Measurements from ENCODE around the gene ACOX3. TPM values are rescaled to one million over a fixed set of nuclear protein-coding genes. Genes with fewer than 3 reads are reported as not detected.

Gene ACOX3
- total RNA-seq, 4 donors from 2014 or later = 17.3 to 36.0 (median 24.5) TPM

GRCh38 chr4:8392591-8393190, 47.8 kb downstream of the ACOX3 start:
- no peak for TF ChIP-seq CTCF (IDR thresholded peaks at IDR 0.05)
- no peak for TF ChIP-seq POLR2A (IDR thresholded peaks at IDR 0.05)
- no peak for TF ChIP-seq EP300 (IDR thresholded peaks at IDR 0.05)
- Histone ChIP-seq H3K4me1 (peaks cover 0 to 39% (median 18%) of the 10 kb centered on the region in 4 donors), H3K4me3 (no peak overlapping the region), H3K27ac (peak overlapping the region in 3 of 4 donors; percentile 62 to 81 (median 72)), H3K27me3 (no peaks in the 10 kb centered on the region), H3K9me3 (no peaks in the 10 kb centered on the region), H3K36me3 (peaks cover 0 to 66% (median 8%) of the 10 kb centered on the region in 3 donors)
- 89 to 94% methylated on average over 15 of the region's 15 CpGs for WGBS, 2 donors
- no peak for DNase-seq (ENCODE audit: low spot score in 2 of 2)

GRCh38 chr4:8391972-8392371, 48.6 kb downstream of the ACOX3 start:
- Histone ChIP-seq H3K4me3 (no peak overlapping the region), H3K36me3 (peaks cover 0 to 66% (median 8%) of the 10 kb centered on the region in 3 donors), H3K9me3 (no peaks in the 10 kb centered on the region), H3K27me3 (no peaks in the 10 kb centered on the region), H3K4me1 (peaks cover 0 to 39% (median 18%) of the 10 kb centered on the region in 4 donors), H3K27ac (peak overlapping the region in 2 of 4 donors; percentile 72 to 81)
- WGBS, 2 donors = 63 to 67% methylated on average over 9 of the region's 9 CpGs
- DNase-seq (ENCODE audit: low spot score in 2 of 2) = peak in 1 of 2 donors; percentile 45
- TF ChIP-seq CTCF (IDR thresholded peaks at IDR 0.05) (no peak), EP300 (IDR thresholded peaks at IDR 0.05) (peak in 1 of 2 donors; percentile 45), POLR2A (IDR thresholded peaks at IDR 0.05) (no peak)

GRCh38 chr4:8391071-8391470, 49.5 kb downstream of the ACOX3 start:
- TF ChIP-seq EP300 (IDR thresholded peaks at IDR 0.05) = no peak
- no peak for TF ChIP-seq POLR2A (IDR thresholded peaks at IDR 0.05)
- TF ChIP-seq CTCF (IDR thresholded peaks at IDR 0.05) = no peak
- H3K36me3 ChIP-seq = peaks cover 0 to 65% (median 8%) of the 10 kb centered on the region in 3 donors
- 85 to 87% methylated on average over 7 of the region's 7 CpGs for WGBS, 2 donors
- DNase-seq (ENCODE audit: low spot score in 2 of 2) = no peak
- H3K27me3 ChIP-seq = no peaks in the 10 kb centered on the region
- H3K9me3 ChIP-seq = no peaks in the 10 kb centered on the region
- H3K27ac ChIP-seq = no peak overlapping the region
- H3K4me3 ChIP-seq = no peak overlapping the region
- peaks cover 0 to 39% (median 18%) of the 10 kb centered on the region in 4 donors for H3K4me1 ChIP-seq

GRCh38 chr4:8390577-8390976, 49.9 kb downstream of the ACOX3 start:
- TF ChIP-seq CTCF (IDR thresholded peaks at IDR 0.05) (no peak), EP300 (IDR thresholded peaks at IDR 0.05) (no peak), POLR2A (IDR thresholded peaks at IDR 0.05) (no peak)

GRCh38 chr4:8388528-8388870, 52.0 kb downstream of the ACOX3 start:
- 89 to 94% methylated on average over 11 to 12 of the region's 12 CpGs for WGBS, 2 donors
- Histone ChIP-seq H3K27ac (no peak overlapping the region), H3K9me3 (no peaks in the 10 kb centered on the region), H3K27me3 (no peaks in the 10 kb centered on the region), H3K36me3 (peaks cover 0 to 78% (median 8%) of the 10 kb centered on the region in 3 donors), H3K4me1 (peaks cover 0 to 23% (median 9%) of the 10 kb centered on the region in 4 donors), H3K4me3 (no peak overlapping the region)
- DNase-seq (ENCODE audit: low spot score in 2 of 2) = no peak
- TF ChIP-seq POLR2A (IDR thresholded peaks at IDR 0.05) (no peak), CTCF (IDR thresholded peaks at IDR 0.05) (no peak), EP300 (IDR thresholded peaks at IDR 0.05) (no peak)

More at GRCh38 chr4:8390577-8390976, 49.9 kb downstream of the ACOX3 start:
- Histone ChIP-seq H3K4me1 (peaks cover 0 to 39% (median 18%) of the 10 kb centered on the region in 4 donors), H3K27ac (no peak overlapping the region), H3K4me3 (no peak overlapping the region), H3K27me3 (no peaks in the 10 kb centered on the region), H3K9me3 (no peaks in the 10 kb centered on the region), H3K36me3 (peaks cover 0 to 65% (median 8%) of the 10 kb centered on the region in 3 donors)
- no peak for DNase-seq (ENCODE audit: low spot score in 2 of 2)
- 89 to 95% methylated on average over 5 of the region's 5 CpGs for WGBS, 2 donors
